Measurements from ENCODE around the gene SHISA4.

SHISA4 gene

DNA sequence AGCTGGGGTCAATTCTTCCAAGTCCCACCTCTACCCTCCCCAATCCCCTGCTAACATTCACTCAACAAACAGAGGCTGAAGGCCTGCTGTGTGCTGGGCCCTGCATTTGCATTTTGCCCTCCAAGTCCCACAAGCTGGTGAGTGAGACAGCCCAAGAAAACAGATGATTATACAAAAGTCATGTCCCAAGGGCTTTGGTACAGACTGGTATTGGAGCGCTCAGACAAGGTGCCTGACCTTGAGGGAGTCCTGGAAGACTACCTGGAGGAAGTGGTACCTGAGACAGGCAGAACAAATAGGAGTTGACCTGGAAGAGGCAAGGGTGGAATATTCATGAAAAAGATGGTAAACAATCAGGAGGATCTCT is 53.4 kb downstream of the SHISA4 start:
- no CpG with 5 or more reads among the region's 1 CpG for WGBS (ENCODE audit: insufficient coverage)
- Histone ChIP-seq H3K27ac (ENCODE audit: insufficient read depth in 1 of 2, low read depth in 1 of 2, low read length in 2 of 2, poor library complexity in 1 of 2, severe bottlenecking in 2 of 2) (peak overlapping the region in 1 of 2 experiments; percentile 47), H3K27me3 (replicated peaks in 2 of 5; ENCODE audit: control insufficient read depth in 4 of 5, insufficient read depth in 5 of 5, low read length in 4 of 5) (peaks cover 8 to 37% (median 16%) of the 10 kb centered on the region in 5 experiments)

More for the DNA sequence above, 53.4 kb downstream of the SHISA4 start:
- DNase-seq, result no peak
- Histone ChIP-seq H3K9me3 (ENCODE audit: control extremely low read depth in 1 of 5, control insufficient read depth in 4 of 5, insufficient read depth in 2 of 5, low read depth in 1 of 5, low read length in 4 of 5) (no peaks in the 10 kb centered on the region), H3K4me3 (ENCODE audit: control insufficient read depth in 1 of 7, extremely low read depth in 1 of 7, insufficient read depth in 4 of 7, low read depth in 2 of 7, low read length in 6 of 7) (no peak overlapping the region), H3K36me3 (ENCODE audit: control insufficient read depth in 4 of 4, insufficient read depth in 4 of 4, low read length in 3 of 4) (no peaks in the 10 kb centered on the region), H3K4me1 (ENCODE audit: control extremely low read depth in 1 of 4, control insufficient read depth in 4 of 4, insufficient read depth in 4 of 4, low read length in 3 of 4) (peaks cover 0 to 13% (median 10%) of the 10 kb centered on the region in 4 experiments)
- POLR2A ChIA-PET, result no interaction called here
- CTCF ChIA-PET, result interaction anchor here (6.3 kb wide), 1 partner anchor 46 kb away, joined by 45 read pairs; no protein-coding TSS in a partner anchor
